CD4-positive, alpha-beta T cell (primary cell): Measurements from ENCODE around the gene MLYCD. TPM values are rescaled to one million over a fixed set of nuclear protein-coding genes. Genes with fewer than 3 reads are reported as not detected.

Experiments used
- ATAC-seq: fragments of 200-7000 bp; cut with Tn5 transposase; one replicate; pipeline ENCODE4 v1.10.0; 2022; ENCODE audit warnings: mild to moderate bottlenecking; ENCODE audit not compliant: poor library complexity
- CTCF ChIA-PET: fragments of 350-600 bp; sonication (Branson Sonifier 250); formaldehyde crosslinking; loops from one replicate; lab custom pipeline; 2021; ENCODE audit warnings: antibody characterized with exemption, inconsistent platforms; lab: Charles Lee
- POLR2A ChIA-PET: fragments of 350-600 bp; sonication (Branson Sonifier 250); formaldehyde crosslinking; loops from one replicate; lab custom pipeline; 2021; ENCODE audit warnings: antibody characterized with exemption, inconsistent platforms; lab: Charles Lee
- DNase-seq, 14 experiments: peaks; one replicate each; pipeline ENCODE4 v3.0.0-alpha.2; 2013 to 2020; ENCODE audit warnings: mixed read lengths in 2 of 14
- H3K27ac ChIP-seq, 2 donors: one replicate each; pipeline versions ENCODE4 v1.5.1 to v1.7.0; 2013; ENCODE audit warnings: low read length in 2 of 2, low read depth in 1 of 2, mild to moderate bottlenecking in 1 of 2
- H3K27me3 ChIP-seq, 2 experiments: 1 replicate in 1 of 2; 2 replicates in 1 of 2; pipeline versions ENCODE4 v1.6.1 to v1.7.0; 2013; ENCODE audit warnings: low read length in 2 of 2, control low read depth in 1 of 2, mild to moderate bottlenecking in 1 of 2, moderate library complexity in 1 of 2; ENCODE audit not compliant: insufficient read depth in 2 of 2, control insufficient read depth in 1 of 2
- H3K36me3 ChIP-seq: one replicate; pipeline ENCODE4 v1.6.1; 2013; ENCODE audit warnings: low read length, control low read depth; ENCODE audit not compliant: insufficient read depth
- H3K4me1 ChIP-seq: one replicate; pipeline ENCODE4 v1.6.1; 2013; ENCODE audit warnings: low read length, control low read depth; ENCODE audit not compliant: insufficient read depth
- H3K4me3 ChIP-seq: one replicate; pipeline ENCODE4 v1.5.1; 2013; ENCODE audit warnings: mild to moderate bottlenecking, low read length, moderate library complexity
- H3K9me3 ChIP-seq, 2 experiments: 1 replicate in 1 of 2; 2 replicates in 1 of 2; pipeline versions ENCODE4 v1.6.1 to v1.7.0; 2013; ENCODE audit warnings: low read length in 2 of 2, mild to moderate bottlenecking in 2 of 2, control low read depth in 1 of 2, moderate library complexity in 1 of 2; ENCODE audit not compliant: control insufficient read depth in 1 of 2, insufficient read depth in 1 of 2
- H3K27ac Mint-ChIP-seq: one replicate; pipeline ENCODE4 v1.8.0; 2020; ENCODE audit warnings: mixed read lengths
- H3K27me3 Mint-ChIP-seq: one replicate; pipeline ENCODE4 v1.8.0; 2021; ENCODE audit warnings: mixed read lengths
- H3K36me3 Mint-ChIP-seq: one replicate; pipeline ENCODE4 v1.8.0; 2021; ENCODE audit warnings: low read depth, mixed read lengths
- H3K4me1 Mint-ChIP-seq: one replicate; pipeline ENCODE4 v1.8.0; 2021; ENCODE audit warnings: low read depth, mixed read lengths
- H3K4me3 Mint-ChIP-seq: one replicate; pipeline ENCODE4 v1.8.0; 2020; ENCODE audit warnings: mild to moderate bottlenecking, mixed read lengths
- H3K9me3 Mint-ChIP-seq: one replicate; pipeline ENCODE4 v1.8.0; 2020; ENCODE audit warnings: mixed read lengths
- CTCF ChIP-seq: fragments of 200-600 bp; IDR thresholded peaks from one replicate; pipeline ENCODE4 v1.8.0; 2022; ENCODE audit warnings: antibody characterized with exemption, mild to moderate bottlenecking
- intact Hi-C, 2 experiments: fragments of 100-400 bp; cut with DNase I in 1 of 2; cut with micrococcal nuclease in 1 of 2; formaldehyde crosslinking; loops; one replicate each; pipeline versions ENCODE4 v1.15.1 to v1.9.0; 2023 to 2025; cut with DNase I, micrococcal nuclease
- total RNA-seq, 174 experiments: library from RNA in 2 of 174; stranded (reverse) in 2 of 174; gene quantifications; one replicate each; pipeline ENCODE4 v1.2.3 and lab custom pipeline; 2021 to 2026

The MLYCD gene
- total RNA-seq, 2 experiments from 2014 or later: 4.7 to 5.3 TPM

- Histone ChIP-seq H3K4me1 (peaks cover 17% of the 10 kb centered on the region), H3K9me3 (peaks cover 0 to 19% of the 10 kb centered on the region in 2 experiments), H3K36me3 (no peaks in the 10 kb centered on the region), H3K4me3 (no peak overlapping the region), H3K27ac (no peak overlapping the region), H3K27me3 (peaks cover 36 to 39% of the 10 kb centered on the region in 2 experiments)
- Mint-ChIP-seq H3K36me3 (no peaks in the 10 kb centered on the region), H3K4me3 (no peak overlapping the region), H3K9me3 (no peaks in the 10 kb centered on the region), H3K27ac (no peak overlapping the region), H3K27me3 (peaks cover 33% of the 10 kb centered on the region), H3K4me1 (peaks cover 12% of the 10 kb centered on the region)
- intact Hi-C loops: loop anchor here (1.0 to 5.0 kb wide), 4 partner anchors 106 to 551 kb away; no protein-coding TSS in a partner anchor
- peak; percentile 70 for TF ChIP-seq CTCF
- DNase-seq: peak; percentile 44 to 78 (median 58)
- ATAC-seq: peak; percentile 52
- POLR2A ChIA-PET: no interaction called here
- CTCF ChIA-PET: interaction anchor here (1.7 kb wide), 1 partner anchor 230 kb away, joined by 5 read pairs; the partner anchor contains the start of gene TAF1C
These were observed 57.7 kb downstream of the MLYCD start for GRCh38 chr16:83956336-83957289.

- ChIA-PET POLR2A (no interaction called here), CTCF (interaction anchor here (1.7 kb wide), 1 partner anchor 230 kb away, joined by 5 read pairs; the partner anchor contains the start of gene TAF1C)
- Histone ChIP-seq H3K4me1 (peaks cover 17% of the 10 kb centered on the region), H3K27me3 (peaks cover 36 to 39% of the 10 kb centered on the region in 2 experiments), H3K36me3 (no peaks in the 10 kb centered on the region), H3K27ac (no peak overlapping the region), H3K9me3 (peaks cover 0 to 19% of the 10 kb centered on the region in 2 experiments), H3K4me3 (no peak overlapping the region)
- no peak for ATAC-seq
- Mint-ChIP-seq H3K4me1 (peaks cover 12% of the 10 kb centered on the region), H3K36me3 (no peaks in the 10 kb centered on the region), H3K27me3 (peaks cover 33% of the 10 kb centered on the region), H3K27ac (no peak overlapping the region), H3K4me3 (no peak overlapping the region), H3K9me3 (no peaks in the 10 kb centered on the region)
- no peak for DNase-seq
- no peak for TF ChIP-seq CTCF
- intact Hi-C loops: loop anchor here in 1 of 2 experiments (2.0 to 5.0 kb wide), 3 partner anchors 105 to 550 kb away; no protein-coding TSS in a partner anchor
These were observed 58.5 kb downstream of the MLYCD start for GRCh38 chr16:83957296-83957855.

- intact Hi-C loops: loop anchor here in 1 of 2 experiments (5.0 kb wide), 2 partner anchors 104 to 549 kb away; no protein-coding TSS in a partner anchor
- no peak overlapping the region for H3K27ac ChIP-seq
- POLR2A ChIA-PET: no interaction called here
- no peak for DNase-seq
- Mint-ChIP-seq H3K27me3 (peaks cover 28% of the 10 kb centered on the region), H3K36me3 (no peaks in the 10 kb centered on the region), H3K4me3 (no peak overlapping the region), H3K4me1 (peaks cover 8% of the 10 kb centered on the region), H3K27ac (no peak overlapping the region), H3K9me3 (no peaks in the 10 kb centered on the region)
- H3K9me3 ChIP-seq: peaks cover 0 to 19% of the 10 kb centered on the region in 2 experiments
- peaks cover 28 to 30% of the 10 kb centered on the region in 2 experiments for H3K27me3 ChIP-seq
- ATAC-seq: no peak
- CTCF ChIA-PET: no interaction called here
- no peaks in the 10 kb centered on the region for H3K36me3 ChIP-seq
- no peak for TF ChIP-seq CTCF
- H3K4me1 ChIP-seq: peaks cover 11% of the 10 kb centered on the region
- no peak overlapping the region for H3K4me3 ChIP-seq
These were observed 59.4 kb downstream of the MLYCD start for GRCh38 chr16:83958137-83958845.
